ENCODE measurements around the gene CALCOCO1. TPM values are rescaled to one million over a fixed set of nuclear protein-coding genes. Genes with fewer than 3 reads are reported as not detected.
A peak's percentile ranks its signal among the peaks of the same experiment; 100 is the strongest.

Gene CALCOCO1
- total and polyA plus RNA-seq, 2 of the 13 experiments (the other 11 are each of a cell fraction or from before 2014, with no cell fraction given): 7.7 to 47.7 TPM

DNA sequence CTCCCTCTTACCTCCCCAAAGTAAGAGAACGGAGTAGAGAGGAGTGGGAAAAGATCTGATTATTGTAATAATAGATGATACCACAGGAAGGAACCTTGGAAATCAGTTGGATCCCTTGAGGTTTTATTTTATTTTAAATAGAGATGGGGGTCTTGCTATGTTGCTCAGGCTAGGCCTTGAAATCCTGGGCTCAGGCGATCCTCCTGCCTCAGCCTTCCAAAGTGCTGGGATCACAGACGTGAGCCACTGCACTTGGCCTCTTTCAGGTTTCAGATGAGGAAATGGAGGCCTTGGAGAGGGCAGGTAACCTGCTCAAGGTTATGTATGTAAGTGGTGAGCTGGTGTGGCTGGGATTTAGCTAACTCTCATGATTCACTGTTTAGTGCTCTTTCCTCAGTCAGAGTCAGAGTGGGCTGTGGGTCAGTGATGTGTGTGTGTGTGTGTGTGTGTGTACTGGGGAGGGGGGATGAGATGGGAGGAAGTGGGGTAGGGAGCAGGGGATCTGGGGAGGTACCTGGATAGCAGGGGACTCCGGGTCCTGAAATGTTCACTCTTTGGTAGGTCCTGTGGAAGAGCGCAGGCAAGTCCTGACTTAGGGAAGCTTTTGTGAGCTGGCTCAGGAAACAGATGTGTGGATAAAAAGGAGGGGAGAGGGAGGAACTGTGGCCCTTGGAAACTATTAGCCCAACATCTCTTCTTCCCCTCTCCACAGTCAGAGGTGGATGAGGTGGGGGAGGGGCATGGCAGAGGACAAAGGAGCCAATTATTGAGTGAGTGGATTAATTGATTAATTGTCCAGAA lies 29.2 kb upstream of the CALCOCO1 start:
- Histone ChIP-seq H3K36me3 (replicated peaks in 1 of 2; ENCODE audit: control insufficient read depth in 1 of 2, insufficient read depth in 2 of 2, low read length in 2 of 2) (no peaks in the 10 kb centered on the region), H3K4me2 (ENCODE audit: low read depth, low read length) (peak overlapping the region; percentile 47), H3K9me3 (ENCODE audit: low read length) (no peaks in the 10 kb centered on the region), H2AFZ (ENCODE audit: low read length) (no peak overlapping the region), H4K20me1 (ENCODE audit: insufficient read depth, low read length) (no peaks in the 10 kb centered on the region), H3K27me3 (ENCODE audit: control insufficient read depth in 1 of 2, insufficient read depth in 2 of 2, low read length in 2 of 2) (peaks cover 2 to 88% of the 10 kb centered on the region in 2 experiments; a peak in 4 of 5 replicates), H3K79me2 (ENCODE audit: insufficient read depth, low read length) (no peaks in the 10 kb centered on the region), H3K27ac (ENCODE audit: extremely low read length, insufficient read depth, low read length) (no peak overlapping the region), H3K4me1 (ENCODE audit: insufficient read depth, low read length) (peaks cover 11% of the 10 kb centered on the region), H3K9ac (ENCODE audit: insufficient read depth, low read depth, low read length) (no peak overlapping the region), H3K4me3 (replicated peaks in 1 of 3; ENCODE audit: insufficient read depth in 1 of 3, low read depth in 2 of 3, low read length in 3 of 3) (no peak overlapping the region)
- TF ChIP-seq PHF20 (CRISPR knock-in tag; IDR thresholded peaks at IDR 0.05): no peak
- TF ChIP-seq ZNF788 (CRISPR knock-in tag; IDR thresholded peaks at IDR 0.05; ENCODE audit: borderline replicate concordance): 0 out of 2 replicates have a peak, but pooled peaks have one; percentile 11
- no peak for DNase-seq (ENCODE audit: low spot score)
- 70% methylated on average over 5 of the region's 5 CpGs for WGBS (ENCODE audit: low lambda C conversion rate)
- in situ Hi-C loops (cut with HindIII; ENCODE audit: extremely low pct_ligation_motif_present, low pct_unique_long_range_greater_than_20kb): loop anchor here (10.0 kb wide), 1 partner anchor 458 kb away; no protein-coding TSS in a partner anchor
- BruUV-seq (replicated peaks): no TSS peak
- intact Hi-C loops (cut with micrococcal nuclease; ENCODE audit: unreplicated experiment): no loop called here
- FAIRE-seq: no peak
- ChIA-PET POLR2A (interaction anchor here (0.7 kb wide), 1 partner anchor 522 kb away, joined by 3 read pairs; no protein-coding TSS in a partner anchor), CTCF (ENCODE audit: low intra/inter-chr PET ratio, low total read pairs) (interaction anchor here (0.7 to 1.7 kb wide), 4 partner anchors 10 to 205 kb away, joined by 3 to 6 read pairs (median 3); no protein-coding TSS in a partner anchor)
- peak; percentile 14; the same call in 2 of the 3 replicates for ATAC-seq

DNA sequence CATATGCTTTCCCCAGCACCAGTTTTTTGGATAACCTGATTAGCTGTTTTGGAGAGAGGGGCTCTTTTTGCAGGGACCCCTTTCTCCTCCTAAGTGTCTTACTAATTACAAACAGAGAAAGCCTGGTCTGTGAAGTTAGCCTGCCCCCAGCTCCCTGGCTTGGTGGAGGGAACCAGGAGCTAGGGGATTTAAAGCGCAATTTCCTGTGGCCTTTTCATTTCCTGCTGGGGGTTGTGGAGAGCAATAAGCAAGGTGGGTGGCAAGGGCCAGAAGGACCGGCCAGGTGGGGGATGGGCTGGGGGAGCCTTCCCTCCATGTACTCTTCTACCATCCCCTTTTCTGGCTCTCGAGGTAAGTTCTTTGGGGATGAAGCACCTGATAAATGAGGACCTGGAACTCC lies 28.6 kb upstream of the CALCOCO1 start:
- ATAC-seq: no peak
- H3K4me3 ChIP-seq (replicated peaks in 1 of 3; ENCODE audit: insufficient read depth in 1 of 3, low read depth in 2 of 3, low read length in 3 of 3): no peak overlapping the region
- in situ Hi-C loops (cut with HindIII; ENCODE audit: extremely low pct_ligation_motif_present, low pct_unique_long_range_greater_than_20kb) (loop anchor here (10.0 kb wide), 1 partner anchor 459 kb away; no protein-coding TSS in a partner anchor), intact Hi-C loops (cut with micrococcal nuclease; ENCODE audit: unreplicated experiment) (no loop called here)
- 22% methylated on average over 3 of the region's 3 CpGs for WGBS (ENCODE audit: low lambda C conversion rate)
- no peak for FAIRE-seq
- H3K4me2 ChIP-seq (ENCODE audit: low read depth, low read length): no peak overlapping the region
- H3K9me3 ChIP-seq (ENCODE audit: low read length): no peaks in the 10 kb centered on the region
- DNase-seq (ENCODE audit: low spot score): no peak
- ChIA-PET CTCF (ENCODE audit: low intra/inter-chr PET ratio, low total read pairs) (interaction anchor here (1.5 to 1.7 kb wide), 2 partner anchors 12 to 206 kb away, joined by 3 to 6 read pairs; no protein-coding TSS in a partner anchor), POLR2A (no interaction called here)
- no peak overlapping the region for H2AFZ ChIP-seq (ENCODE audit: low read length)
- no peaks in the 10 kb centered on the region for H3K36me3 ChIP-seq (replicated peaks in 1 of 2; ENCODE audit: control insufficient read depth in 1 of 2, insufficient read depth in 2 of 2, low read length in 2 of 2)
- H3K27me3 ChIP-seq (ENCODE audit: control insufficient read depth in 1 of 2, insufficient read depth in 2 of 2, low read length in 2 of 2): peaks cover 3 to 88% of the 10 kb centered on the region in 2 experiments; a peak in 4 of 5 replicates
- BruUV-seq (replicated peaks): no TSS peak
- no peaks in the 10 kb centered on the region for H4K20me1 ChIP-seq (ENCODE audit: insufficient read depth, low read length)
- H3K27ac ChIP-seq (ENCODE audit: extremely low read length, insufficient read depth, low read length): no peak overlapping the region
- no peaks in the 10 kb centered on the region for H3K79me2 ChIP-seq (ENCODE audit: insufficient read depth, low read length)
- H3K4me1 ChIP-seq (ENCODE audit: insufficient read depth, low read length): peaks cover 18% of the 10 kb centered on the region
- no peak overlapping the region for H3K9ac ChIP-seq (ENCODE audit: insufficient read depth, low read depth, low read length)
- TF ChIP-seq, protein P1, sequence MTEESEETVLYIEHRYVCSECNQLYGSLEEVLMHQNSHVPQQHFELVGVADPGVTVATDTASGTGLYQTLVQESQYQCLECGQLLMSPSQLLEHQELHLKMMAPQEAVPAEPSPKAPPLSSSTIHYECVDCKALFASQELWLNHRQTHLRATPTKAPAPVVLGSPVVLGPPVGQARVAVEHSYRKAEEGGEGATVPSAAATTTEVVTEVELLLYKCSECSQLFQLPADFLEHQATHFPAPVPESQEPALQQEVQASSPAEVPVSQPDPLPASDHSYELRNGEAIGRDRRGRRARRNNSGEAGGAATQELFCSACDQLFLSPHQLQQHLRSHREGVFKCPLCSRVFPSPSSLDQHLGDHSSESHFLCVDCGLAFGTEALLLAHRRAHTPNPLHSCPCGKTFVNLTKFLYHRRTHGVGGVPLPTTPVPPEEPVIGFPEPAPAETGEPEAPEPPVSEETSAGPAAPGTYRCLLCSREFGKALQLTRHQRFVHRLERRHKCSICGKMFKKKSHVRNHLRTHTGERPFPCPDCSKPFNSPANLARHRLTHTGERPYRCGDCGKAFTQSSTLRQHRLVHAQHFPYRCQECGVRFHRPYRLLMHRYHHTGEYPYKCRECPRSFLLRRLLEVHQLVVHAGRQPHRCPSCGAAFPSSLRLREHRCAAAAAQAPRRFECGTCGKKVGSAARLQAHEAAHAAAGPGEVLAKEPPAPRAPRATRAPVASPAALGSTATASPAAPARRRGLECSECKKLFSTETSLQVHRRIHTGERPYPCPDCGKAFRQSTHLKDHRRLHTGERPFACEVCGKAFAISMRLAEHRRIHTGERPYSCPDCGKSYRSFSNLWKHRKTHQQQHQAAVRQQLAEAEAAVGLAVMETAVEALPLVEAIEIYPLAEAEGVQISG (CRISPR knock-in tag; IDR thresholded peaks at IDR 0.05): no peak
- TF ChIP-seq MEIS2 (CRISPR knock-in tag; IDR thresholded peaks at IDR 0.05) (no peak), GTF3A (CRISPR knock-in tag; conservative IDR thresholded peaks at IDR 0.05) (no peak), ZNF550 (CRISPR knock-in tag; IDR thresholded peaks at IDR 0.05; ENCODE audit: borderline replicate concordance) (no peak)
- TF ChIP-seq, protein P2, sequence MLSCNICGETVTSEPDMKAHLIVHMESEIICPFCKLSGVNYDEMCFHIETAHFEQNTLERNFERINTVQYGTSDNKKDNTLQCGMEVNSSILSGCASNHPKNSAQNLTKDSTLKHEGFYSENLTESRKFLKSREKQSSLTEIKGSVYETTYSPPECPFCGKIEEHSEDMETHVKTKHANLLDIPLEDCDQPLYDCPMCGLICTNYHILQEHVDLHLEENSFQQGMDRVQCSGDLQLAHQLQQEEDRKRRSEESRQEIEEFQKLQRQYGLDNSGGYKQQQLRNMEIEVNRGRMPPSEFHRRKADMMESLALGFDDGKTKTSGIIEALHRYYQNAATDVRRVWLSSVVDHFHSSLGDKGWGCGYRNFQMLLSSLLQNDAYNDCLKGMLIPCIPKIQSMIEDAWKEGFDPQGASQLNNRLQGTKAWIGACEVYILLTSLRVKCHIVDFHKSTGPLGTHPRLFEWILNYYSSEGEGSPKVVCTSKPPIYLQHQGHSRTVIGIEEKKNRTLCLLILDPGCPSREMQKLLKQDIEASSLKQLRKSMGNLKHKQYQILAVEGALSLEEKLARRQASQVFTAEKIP (CRISPR knock-in tag; IDR thresholded peaks at IDR 0.05; ENCODE audit: borderline replicate concordance): no peak
- TF ChIP-seq, protein P3, sequence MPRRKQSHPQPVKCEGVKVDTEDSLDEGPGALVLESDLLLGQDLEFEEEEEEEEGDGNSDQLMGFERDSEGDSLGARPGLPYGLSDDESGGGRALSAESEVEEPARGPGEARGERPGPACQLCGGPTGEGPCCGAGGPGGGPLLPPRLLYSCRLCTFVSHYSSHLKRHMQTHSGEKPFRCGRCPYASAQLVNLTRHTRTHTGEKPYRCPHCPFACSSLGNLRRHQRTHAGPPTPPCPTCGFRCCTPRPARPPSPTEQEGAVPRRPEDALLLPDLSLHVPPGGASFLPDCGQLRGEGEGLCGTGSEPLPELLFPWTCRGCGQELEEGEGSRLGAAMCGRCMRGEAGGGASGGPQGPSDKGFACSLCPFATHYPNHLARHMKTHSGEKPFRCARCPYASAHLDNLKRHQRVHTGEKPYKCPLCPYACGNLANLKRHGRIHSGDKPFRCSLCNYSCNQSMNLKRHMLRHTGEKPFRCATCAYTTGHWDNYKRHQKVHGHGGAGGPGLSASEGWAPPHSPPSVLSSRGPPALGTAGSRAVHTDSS (CRISPR knock-in tag; conservative IDR thresholded peaks at IDR 0.05): no peak

All from HepG2 (cell line).